Activated CD8-positive, alpha-beta memory T cell treated with anti-CD3 and anti-CD28 coated beads for 1 hour (primary cell): ENCODE results near the gene PTPN4.
"Not testable (repeated sequence)": the region's sequence is repeated elsewhere in the genome, so short reads cannot be mapped to it uniquely, and the experiment has no call there.

Experiments used
- DNase-seq, 2 donors: peaks; one replicate each; pipeline ENCODE4 v3.0.0-alpha.2; 2020; ENCODE audit warnings: low read depth in 1 of 2; ENCODE audit errors: extremely low read depth in 1 of 2

PTPN4 gene

DNA sequence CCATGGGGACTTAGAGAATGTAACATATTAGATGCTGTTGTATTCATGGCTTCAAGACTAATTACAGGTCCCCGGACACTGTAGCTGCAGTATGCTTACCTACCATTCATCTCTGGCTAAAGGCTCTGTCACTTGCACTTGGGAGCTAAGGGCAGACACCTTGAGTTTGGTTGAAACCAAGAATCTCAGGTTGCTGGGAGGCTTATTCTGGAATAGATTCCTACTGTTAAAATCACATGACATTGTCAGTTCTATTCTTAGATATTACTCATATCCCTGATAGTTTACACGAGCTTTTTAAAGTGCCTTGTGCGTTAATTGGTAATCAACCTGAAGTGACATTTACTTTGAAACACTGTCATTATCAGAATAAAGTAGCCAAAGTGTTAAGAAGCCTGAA is 180.2 kb downstream of the PTPN4 start:
- no peak for DNase-seq

DNA sequence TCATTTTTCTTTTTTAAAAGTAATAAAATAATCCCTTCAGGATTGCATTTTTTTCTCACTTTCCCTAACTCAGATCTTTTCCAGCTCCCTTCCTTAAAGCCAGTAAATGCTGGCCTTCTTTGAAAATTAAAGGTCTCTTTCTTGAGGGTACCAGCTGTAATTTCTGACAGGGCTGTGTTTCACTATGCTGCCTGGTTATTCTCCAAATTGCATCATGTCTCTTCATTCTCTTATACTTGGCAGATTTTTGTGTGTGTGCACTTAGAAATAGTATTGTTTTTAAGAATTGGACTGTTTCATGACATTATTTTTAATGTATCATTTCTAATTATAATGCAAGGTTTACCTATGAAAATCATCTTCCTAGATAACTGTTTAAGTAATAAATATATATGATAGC is 181.1 kb downstream of the PTPN4 start:
- no peak for DNase-seq

DNA sequence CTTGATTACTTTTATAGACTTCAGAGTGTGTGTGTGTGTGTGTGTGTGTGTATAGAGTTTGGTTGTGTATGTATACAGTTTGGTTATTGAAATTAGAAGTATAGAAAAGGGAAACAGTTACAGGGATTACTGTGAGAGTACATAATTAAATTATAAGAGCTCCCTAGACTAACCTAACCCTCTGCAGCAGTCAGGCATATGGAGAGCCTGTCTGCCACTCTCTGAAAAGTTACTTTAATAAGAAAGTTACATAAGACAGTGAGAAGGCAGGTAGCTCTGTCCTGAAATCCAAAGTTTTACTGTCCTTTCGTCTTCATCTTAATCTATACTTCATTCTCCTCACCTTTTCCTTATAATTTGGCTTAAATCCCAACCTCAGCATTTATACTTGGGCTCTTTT is 181.7 kb downstream of the PTPN4 start:
- DNase-seq: no peak

DNA sequence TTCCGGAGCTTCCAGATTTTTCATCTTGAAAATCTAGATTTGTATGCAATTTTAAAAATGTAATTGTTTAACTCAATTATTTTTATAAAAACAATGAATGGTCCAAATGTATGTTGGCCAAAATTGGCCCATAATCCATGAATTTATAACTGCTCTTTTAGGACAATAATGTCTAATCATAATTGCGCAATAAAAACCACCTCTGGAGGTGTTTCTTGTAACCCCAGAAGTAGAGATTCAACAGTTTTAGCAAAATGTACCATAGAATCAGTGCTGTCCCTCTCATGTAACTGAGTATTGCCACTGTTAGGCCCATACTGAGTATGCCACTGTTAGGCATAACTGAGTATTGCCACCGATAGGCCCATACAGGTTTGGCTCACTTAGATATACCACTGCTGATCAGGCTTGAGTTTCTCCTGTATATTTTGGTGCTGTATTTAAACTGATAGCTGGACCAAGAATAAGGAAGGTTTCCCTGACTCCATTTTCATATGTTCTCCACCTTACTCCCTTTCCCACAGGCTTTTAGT is 182.3 kb downstream of the PTPN4 start:
- no peak for DNase-seq

DNA sequence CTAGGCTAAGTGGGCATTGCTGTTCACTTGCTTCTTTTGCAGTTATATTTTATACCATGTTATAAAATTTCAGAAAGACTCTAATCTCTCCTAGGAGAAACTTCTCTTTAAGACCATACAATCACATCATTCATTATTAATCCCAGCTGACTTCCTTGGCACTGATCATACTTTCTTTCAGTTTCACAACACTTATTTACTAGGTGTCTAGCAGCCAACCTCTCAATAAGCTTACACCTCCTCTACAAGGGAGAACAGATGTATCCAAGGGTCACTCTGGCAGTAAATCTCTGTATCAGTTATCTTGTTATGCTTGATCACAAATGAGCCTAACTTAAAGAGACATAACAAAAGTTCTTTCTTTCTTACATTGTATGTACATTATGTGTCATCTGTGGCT is 183.3 kb downstream of the PTPN4 start:
- no peak for DNase-seq

DNA sequence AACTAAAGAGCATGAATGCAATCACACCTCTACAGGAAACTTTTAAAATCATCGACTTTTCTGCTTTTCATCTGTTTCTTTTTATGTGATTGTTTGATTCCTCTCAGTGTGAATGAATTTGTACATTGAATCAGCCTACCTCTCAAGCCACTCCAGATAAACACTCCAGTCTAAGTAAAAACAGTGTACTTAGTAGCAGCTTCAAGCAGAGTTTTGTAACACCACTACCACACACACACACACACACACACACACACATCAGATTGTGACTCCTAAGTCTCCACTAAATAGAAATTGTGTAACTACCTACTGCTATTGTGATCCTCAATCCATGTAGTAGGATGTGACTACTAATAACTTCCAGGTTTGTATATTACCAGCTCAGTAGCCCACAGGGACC is 187.8 kb downstream of the PTPN4 start:
- DNase-seq: no peak

DNA sequence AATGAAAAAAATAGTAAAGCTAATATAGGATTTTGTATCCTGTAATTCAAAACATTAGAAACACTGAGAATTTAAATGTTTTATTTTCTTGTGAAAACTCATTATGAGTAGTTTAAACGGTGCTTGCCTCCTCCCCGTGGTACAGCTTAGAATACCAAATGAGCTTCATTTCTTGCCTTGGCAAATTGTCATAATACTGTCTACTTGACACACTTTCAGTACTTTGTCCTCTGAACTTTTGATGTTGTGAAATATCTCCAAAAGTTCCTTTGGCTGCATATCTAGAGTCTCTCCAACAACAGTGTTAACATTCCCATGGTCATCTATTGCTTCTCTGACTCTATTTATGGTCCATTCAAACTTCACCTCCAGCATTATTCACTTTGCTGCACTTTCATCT is 191.2 kb downstream of the PTPN4 start:
- no peak for DNase-seq

DNA sequence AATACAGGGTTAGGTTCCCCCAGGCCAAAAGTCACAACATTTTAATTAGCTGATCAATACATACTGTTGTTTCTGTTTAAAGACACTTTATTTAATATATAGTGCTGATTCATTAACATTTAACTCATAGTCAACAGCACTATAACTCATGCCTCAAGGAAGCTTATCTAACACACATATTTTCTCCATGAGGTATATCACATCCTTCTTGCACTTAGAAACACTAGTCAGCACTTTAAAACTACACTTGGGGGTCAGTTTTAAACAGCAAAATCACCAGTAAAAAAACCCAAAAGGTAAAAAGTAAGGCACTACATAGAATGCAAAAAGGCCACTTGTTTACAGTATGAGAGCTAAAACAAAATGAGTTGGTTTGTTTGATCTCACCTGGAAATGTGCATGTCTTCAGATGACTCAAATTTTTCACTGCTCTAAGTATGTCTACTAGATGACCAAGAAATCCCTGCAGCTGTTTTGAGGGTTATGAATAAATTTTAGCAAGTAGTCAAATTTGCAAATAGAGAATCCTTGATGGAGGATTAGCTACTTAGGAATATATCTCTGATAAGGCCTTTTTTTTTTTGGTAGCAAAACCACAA is 199.0 kb downstream of the PTPN4 start:
- no peak for DNase-seq

DNA sequence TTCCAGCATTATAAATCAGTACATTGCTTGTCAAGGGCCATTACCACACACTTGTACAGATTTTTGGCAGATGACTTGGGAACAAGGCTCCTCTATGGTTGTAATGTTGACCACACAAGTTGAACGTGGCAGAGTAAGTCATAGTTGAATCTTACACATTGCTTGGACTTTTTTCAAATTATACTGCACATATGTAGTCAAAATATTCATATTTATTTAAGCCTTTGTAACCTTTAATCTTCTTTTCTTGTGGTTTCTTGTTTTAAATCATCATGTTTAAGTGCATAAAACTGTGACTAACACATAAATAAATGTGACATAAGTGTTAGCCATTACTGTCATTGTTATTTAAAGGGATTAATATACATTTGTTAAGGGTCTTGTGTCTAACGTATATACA is 201.1 kb downstream of the PTPN4 start:
- no peak for DNase-seq

DNA sequence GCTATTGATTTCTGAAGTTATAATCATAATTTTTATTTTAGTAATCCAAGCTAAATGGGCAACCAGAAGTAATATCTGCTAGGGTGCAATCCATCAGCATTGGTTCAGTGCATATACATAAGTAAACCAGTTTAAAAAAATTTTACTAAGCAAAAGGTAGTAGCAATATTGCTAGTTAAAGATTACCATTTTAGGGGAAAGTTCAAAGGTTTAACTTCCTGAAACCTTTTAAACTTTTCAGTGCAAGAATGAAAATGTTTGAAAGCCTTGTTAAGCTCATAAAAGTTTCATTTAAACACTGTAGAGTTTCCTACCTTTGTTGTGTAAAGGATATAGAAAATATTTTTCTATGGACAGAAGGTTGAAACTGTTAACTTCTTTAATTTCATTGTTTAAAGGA is 222.2 kb downstream of the PTPN4 start:
- DNase-seq: no peak

DNA sequence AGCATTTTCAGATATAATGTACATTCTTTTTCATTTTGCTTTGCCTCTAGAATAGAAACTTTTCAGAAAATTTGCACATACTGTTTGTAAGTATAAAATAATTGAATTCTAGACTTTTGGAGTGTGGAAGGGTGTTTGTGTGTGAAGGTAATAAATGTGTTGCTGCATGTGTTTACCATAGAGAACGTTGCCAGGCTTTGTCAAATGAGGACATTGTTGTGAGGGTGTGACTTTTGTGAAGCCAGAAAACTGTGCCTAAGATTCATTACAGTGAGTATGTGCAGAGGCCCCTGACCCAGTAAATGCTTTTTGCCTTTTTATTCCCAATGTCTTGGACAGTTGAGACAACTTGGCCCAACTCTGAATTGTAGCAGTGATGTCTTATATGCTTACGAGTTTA is 222.8 kb downstream of the PTPN4 start:
- DNase-seq: no peak

DNA sequence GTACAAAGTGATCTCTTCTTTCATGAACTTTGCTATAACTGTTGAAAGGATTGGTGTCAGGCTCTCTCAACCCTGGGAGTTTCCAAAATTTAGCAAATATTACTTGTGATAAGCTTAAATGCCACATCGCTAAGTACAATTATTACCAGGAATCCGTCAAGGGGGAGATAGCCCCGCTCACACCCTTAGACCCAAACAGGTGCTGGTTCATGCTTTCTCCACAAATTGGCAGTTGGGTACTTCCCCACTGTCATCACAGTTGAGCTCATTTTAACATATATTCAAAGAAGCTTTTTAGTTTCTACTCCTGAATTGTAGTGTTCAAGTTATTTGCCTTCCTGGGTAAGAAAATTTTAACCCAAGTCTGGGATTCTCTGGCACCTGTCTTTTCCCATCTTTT is 223.4 kb downstream of the PTPN4 start:
- no peak for DNase-seq

DNA sequence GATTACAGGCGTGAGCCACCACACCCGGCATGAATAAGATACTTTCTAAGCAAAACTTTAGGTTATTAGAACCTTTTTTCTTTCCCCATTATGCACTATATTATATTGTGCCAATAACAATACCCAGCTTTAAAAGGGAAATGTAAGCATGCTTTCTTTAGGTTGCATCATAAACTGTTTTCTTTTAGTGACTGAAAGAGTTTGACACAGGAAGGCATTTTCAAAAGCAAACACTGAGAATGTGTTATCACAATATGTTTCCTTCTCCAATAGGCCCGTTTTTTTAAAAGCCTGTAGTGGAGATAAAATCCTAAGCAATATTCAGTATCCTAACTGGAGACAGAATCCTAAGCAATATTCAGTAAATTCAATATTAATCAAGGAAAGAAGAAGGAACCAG is 236.4 kb downstream of the PTPN4 start:
- no peak for DNase-seq

DNA sequence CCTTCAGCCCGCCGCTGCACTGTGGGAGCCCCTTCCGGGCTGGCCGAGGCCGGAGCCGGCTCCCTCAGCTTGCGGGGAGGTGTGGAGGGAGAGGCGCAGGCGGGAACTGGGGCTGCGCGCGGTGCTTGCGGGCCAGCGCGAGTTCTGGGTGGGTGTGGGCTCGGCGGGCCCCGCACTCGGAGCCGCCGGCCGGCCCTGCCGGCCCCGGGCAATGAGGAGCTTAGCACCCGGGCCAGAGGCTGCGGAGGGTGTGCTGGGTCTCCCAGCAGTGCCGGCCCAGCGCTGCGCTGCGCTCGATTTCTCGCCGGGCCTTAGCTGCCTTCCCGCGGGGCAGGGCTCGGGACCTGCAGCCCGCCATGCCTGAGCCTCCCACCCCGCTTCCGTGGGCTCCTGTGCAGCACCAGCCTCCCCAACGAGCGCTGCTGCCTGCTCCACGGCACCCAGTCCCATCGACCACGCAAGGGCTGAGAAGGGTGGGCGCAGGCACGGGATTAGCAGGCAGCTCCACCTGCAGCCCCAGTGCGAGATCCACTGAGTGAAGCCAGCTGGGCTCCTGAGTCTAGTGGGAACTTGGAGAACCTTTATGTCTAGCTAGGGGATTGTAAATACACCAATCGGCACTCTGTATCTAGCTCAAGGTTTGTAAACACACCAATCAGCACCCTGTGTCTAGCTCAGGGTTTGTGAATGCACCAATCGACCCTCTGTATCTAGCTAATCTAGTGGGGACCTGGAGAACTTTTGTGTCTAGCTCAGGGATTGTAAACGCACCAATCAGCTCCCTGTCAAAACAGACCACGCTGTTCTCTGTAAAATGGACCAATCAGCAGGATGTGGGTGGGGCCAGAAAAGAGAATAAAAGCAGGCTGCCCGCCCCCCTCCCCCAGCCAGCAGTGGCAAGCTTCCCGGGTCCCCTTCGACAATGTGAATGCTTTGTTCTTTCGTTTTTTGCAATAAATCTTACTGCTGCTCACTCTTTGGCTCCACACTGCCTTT is 237.5 kb downstream of the PTPN4 start:
- DNase-seq: not testable (repeated sequence)

DNA sequence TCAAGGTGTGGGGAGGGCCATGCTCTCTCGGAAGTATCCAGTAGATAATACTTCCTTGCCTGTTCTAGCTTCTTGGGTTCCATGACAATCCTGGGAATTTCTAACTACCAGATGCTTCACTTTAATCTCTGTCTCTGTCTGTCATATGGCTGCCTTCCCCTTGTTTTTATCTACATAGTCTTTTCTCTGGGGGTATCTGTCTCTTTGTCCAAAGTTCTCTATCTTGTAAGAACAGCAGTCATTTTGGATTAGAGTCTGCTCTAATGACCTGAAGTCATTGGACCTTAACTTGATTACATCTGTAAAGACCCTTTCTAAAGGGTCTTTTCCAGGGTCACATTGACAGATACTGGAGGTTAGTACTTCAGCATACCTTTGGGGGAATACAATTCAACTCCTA is 241.7 kb downstream of the PTPN4 start:
- no peak for DNase-seq

DNA sequence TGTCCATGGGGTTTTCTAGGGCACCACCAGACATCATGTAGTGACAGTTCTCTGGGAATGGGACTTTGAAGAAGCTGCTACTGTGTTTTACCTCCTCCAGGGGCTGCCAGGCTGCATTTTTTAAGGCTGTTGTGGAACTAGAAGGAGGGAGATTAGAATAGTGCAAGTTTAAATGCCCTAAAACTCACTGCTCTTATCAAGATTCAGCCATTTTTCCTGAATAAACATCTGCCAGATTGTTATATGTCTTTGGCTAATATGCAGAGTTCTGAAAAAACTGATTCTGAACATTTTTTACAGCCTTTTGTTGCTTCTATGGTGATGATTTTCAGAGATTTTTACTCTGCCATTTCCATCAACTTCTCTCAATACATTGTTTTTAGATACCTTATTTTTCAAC is 244.5 kb downstream of the PTPN4 start:
- no peak for DNase-seq

DNA sequence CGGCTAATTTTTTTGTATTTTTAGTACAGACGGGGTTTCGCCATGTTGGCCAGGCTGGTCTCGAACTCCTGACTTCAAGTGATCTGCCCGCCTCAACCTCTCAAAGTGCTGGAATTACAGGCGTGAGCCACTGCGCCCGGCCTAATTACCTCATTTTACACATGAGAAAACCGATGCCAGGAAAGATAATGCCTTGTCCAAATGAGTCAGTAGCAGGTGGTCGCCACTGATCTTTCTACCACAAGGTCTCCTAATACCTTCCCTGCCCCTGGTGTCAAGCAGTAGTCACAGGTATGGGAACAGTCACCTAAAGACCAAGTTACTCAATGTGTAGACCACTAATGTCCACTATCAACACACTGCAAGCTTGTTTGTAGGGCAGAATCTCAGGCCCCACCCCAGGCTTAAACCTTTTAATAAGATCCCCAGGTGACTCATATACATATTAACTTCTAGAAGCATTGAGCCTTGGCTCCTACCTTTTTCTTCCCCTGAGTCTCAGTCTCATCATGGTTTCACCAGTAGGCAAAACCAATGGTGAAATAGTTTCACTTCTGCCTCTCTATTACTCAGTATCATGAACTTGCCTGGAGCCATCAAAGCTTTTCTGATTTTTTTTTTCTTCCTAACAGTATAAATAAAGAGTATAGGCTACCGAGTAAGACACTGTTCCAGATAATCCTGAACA is 246.3 kb downstream of the PTPN4 start:
- no peak for DNase-seq

DNA sequence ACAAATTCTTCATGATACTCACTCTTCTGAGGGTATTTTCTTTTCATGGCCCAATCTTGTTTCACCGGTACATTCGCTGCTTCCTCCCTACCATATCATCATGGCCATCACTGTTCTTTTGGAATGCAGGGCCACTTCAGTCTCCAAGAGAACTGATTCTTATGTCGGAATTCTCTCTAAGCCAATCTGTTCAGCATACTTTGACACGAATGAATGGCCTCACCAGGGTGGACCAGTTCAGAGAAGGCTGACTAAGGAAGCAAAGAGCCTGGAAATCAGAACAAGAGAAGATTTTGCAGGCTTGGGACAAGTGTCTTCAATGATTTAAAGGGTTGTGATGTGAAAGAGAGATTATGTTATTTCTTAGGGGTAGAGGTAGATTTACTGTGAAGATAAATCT is 248.1 kb downstream of the PTPN4 start:
- DNase-seq: no peak

DNA sequence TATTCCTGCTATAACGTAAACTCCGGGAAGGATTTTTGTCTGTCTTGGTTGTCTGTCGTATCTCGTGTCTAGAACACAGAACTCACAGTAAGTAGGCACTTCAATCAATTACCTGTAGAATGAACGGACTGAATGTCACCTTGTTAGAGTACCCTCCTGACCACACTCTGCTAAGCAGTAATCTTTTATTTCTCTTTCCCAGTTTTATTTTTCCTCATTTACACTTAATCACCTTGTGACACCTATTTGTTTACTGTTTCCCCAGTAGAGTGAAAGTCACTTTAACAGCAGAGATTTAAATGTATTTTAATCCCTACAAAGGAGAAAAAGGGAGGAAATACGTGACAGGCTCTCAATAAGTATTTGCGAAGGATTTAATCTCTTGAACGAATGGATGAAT is 252.6 kb downstream of the PTPN4 start:
- DNase-seq: no peak

DNA sequence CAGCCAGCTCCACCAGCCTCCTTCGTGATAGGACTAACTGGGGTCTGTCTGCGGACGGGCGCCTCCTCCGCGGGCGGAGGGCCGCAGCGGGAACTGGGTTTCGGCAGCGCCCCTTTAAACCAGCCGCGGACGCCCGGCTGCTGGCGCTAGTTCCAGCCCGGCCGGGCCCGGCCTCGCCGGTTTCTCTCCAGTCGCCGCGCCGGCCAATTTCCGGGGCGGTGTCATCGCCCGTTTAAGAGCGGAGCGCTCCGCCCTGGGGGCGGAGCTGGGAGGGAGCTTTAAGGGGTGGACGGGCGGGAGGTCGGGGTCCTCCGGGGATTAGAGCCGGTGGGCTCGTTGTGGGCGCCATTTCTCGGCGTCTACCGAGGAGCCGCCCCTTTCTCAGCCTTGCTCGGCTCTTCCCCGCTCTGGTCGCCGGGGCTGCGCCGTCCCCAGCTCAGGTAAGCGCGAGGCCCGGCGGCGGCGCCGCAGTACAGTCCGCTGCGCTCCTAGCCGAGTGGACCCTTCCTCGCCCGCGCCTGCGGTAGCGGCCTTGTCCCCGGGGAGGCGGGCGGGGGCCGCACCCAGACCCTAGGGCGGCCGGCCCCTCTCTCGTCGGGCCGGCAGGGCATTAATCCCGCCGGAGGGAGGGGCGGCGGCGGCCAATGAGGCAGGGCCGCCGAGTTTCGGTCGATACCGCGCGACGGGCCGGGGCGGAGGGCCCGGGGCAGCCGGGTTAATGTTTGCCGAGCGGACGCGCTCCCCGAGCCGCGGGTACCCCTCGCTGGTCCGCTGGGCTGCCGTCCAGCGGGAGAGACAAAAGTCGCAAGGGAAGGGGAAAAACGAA is 253.3 kb downstream of the PTPN4 start, which contains the start of gene EPB41L5:
Gene EPB41L5 (plus strand): TSS at position 307 of the 826 bp plus-strand sequence. CDS start 6,008 bp downstream, outside the sequence.
- peak; percentile 33 to 69 for DNase-seq
